DOHH2 (cell line): ENCODE measurements around the gene SAG.
A peak's percentile ranks its signal among the peaks of the same experiment; 100 is the strongest.

Experiments used
- H3F3A ChIP-seq: fragments of 200-600 bp; sonication (generic), shearing (Covaris generic); 2 replicates; pipeline ENCODE4 v1.6.0; 2016; ENCODE audit warnings: antibody characterized with exemption, mild to moderate bottlenecking; ENCODE audit not compliant: control insufficient read depth, insufficient read depth
- H3K27ac ChIP-seq: fragments of 200-600 bp; sonication (generic); 2 replicates; pipeline ENCODE4 v1.5.1; 2014; ENCODE audit warnings: low read depth, mild to moderate bottlenecking, low read length, moderate library complexity
- H3K27me3 ChIP-seq: fragments of 200-600 bp; sonication (generic); 2 replicates; pipeline ENCODE4 v1.6.1; 2014; ENCODE audit warnings: mild to moderate bottlenecking, low read length, mixed read lengths; ENCODE audit not compliant: control insufficient read depth
- H3K36me3 ChIP-seq: fragments of 200-600 bp; sonication (generic); 2 replicates; pipeline ENCODE4 v1.6.1; 2014; ENCODE audit warnings: mild to moderate bottlenecking, low read length, moderate library complexity, mixed read lengths; ENCODE audit not compliant: control insufficient read depth
- H3K4me1 ChIP-seq: fragments of 200-600 bp; sonication (generic); 2 replicates; pipeline ENCODE4 v1.6.1; 2014; ENCODE audit warnings: mild to moderate bottlenecking, low read length, mixed read lengths; ENCODE audit not compliant: control insufficient read depth
- H3K4me2 ChIP-seq: fragments of 200-600 bp; sonication (generic); 2 replicates; pipeline ENCODE4 v1.6.0; 2014; ENCODE audit warnings: mild to moderate bottlenecking, low read length, moderate library complexity
- H3K4me3 ChIP-seq: fragments of 200-600 bp; sonication (generic); 2 replicates; pipeline ENCODE4 v1.5.1; 2014; ENCODE audit warnings: mild to moderate bottlenecking, low read length, mixed read lengths
- H3K79me2 ChIP-seq: fragments of 200-600 bp; sonication (generic); 2 replicates; pipeline ENCODE4 v1.6.1; 2014; ENCODE audit warnings: mild to moderate bottlenecking, low read length, mixed read lengths; ENCODE audit not compliant: control insufficient read depth
- H3K9me2 ChIP-seq: fragments of 200-600 bp; sonication (generic); replicated peaks from 2 replicates; pipeline ENCODE4 v1.6.1; 2014; ENCODE audit warnings: mild to moderate bottlenecking, low read length, mixed read lengths; ENCODE audit not compliant: control insufficient read depth
- H3K9me3 ChIP-seq: fragments of 200-600 bp; sonication (generic); 2 replicates; pipeline ENCODE4 v1.6.1; 2014; ENCODE audit warnings: antibody characterized with exemption, low read length, mixed read lengths; ENCODE audit not compliant: control insufficient read depth, insufficient read depth
- H4K20me1 ChIP-seq: fragments of 200-600 bp; sonication (generic); 2 replicates; pipeline ENCODE4 v1.6.0; 2014; ENCODE audit warnings: low read depth, mild to moderate bottlenecking, antibody characterized with exemption, low read length, moderate library complexity; ENCODE audit not compliant: control insufficient read depth, insufficient read depth
- EZH2phosphoT487 ChIP-seq: fragments of 200-600 bp; sonication (generic); IDR thresholded peaks from 2 replicates; pipeline ENCODE4 v1.6.1; 2017; ENCODE audit warnings: borderline replicate concordance, mild to moderate bottlenecking, antibody characterized with exemption, low read length, moderate library complexity, mixed read lengths
- TF ChIP-seq, protein P1 (sequence below): fragments of 200-600 bp; sonication (generic); IDR thresholded peaks from one replicate; pipeline ENCODE4 v1.5.1; 2014; ENCODE audit warnings: antibody characterized with exemption, mild to moderate bottlenecking, low read depth, low read length; ENCODE audit not compliant: poor library complexity, severe bottlenecking

SAG gene

DNA sequence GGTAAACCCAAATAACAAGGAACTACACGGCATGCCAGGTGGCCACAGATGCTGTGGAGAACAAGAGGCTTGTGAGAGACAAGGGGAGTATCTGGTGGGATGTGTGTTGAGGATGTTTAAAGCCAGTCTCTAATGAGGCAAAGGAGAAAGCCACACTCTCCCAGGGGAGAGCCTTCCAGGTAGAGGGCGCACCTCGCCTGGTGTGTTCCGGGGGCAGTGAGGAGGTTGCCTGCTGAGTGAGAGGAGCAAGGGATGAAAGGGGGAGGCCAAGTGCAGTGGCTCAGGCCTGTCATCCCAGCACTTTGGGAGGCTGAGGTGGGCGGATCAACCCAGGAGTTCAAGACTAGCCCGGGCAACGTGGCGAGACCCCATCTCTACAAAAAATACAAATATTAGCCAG lies 16.2 kb downstream of the SAG start:
- Histone ChIP-seq H3F3A (no peaks in the 10 kb centered on the region), H4K20me1 (no peaks in the 10 kb centered on the region), H3K36me3 (no peaks in the 10 kb centered on the region), H3K27ac (no peak overlapping the region), H3K27me3 (peaks cover 13% of the 10 kb centered on the region), H3K4me2 (no peak overlapping the region), H3K9me3 (no peaks in the 10 kb centered on the region), H3K9me2 (no peaks in the 10 kb centered on the region), H3K79me2 (no peaks in the 10 kb centered on the region), H3K4me3 (no peak overlapping the region), H3K4me1 (peaks cover 18% of the 10 kb centered on the region)
- TF ChIP-seq EZH2phosphoT487: no peak
- TF ChIP-seq, protein P1, sequence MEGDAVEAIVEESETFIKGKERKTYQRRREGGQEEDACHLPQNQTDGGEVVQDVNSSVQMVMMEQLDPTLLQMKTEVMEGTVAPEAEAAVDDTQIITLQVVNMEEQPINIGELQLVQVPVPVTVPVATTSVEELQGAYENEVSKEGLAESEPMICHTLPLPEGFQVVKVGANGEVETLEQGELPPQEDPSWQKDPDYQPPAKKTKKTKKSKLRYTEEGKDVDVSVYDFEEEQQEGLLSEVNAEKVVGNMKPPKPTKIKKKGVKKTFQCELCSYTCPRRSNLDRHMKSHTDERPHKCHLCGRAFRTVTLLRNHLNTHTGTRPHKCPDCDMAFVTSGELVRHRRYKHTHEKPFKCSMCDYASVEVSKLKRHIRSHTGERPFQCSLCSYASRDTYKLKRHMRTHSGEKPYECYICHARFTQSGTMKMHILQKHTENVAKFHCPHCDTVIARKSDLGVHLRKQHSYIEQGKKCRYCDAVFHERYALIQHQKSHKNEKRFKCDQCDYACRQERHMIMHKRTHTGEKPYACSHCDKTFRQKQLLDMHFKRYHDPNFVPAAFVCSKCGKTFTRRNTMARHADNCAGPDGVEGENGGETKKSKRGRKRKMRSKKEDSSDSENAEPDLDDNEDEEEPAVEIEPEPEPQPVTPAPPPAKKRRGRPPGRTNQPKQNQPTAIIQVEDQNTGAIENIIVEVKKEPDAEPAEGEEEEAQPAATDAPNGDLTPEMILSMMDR: peak; percentile 18

DNA sequence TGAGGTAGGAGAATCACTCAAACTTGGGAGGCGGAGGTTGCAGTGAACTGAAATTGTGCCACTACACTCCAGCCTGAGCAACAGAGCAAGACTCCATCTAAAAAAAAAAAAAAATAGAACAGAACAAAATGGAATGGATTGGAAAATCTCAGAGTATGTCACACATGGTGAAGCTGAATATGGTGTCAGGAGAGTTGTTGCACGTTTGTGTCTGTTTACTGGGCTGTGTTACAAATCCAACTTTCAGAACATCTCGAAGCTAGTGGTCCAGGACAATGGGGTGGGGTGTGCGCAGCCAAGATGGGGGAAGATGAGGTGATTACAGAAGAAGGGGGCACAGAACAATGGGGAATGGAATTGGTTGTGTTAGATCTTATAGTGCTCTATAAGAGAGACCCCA lies 17.6 kb downstream of the SAG start:
- H3K9me2 ChIP-seq: no peaks in the 10 kb centered on the region
- no peaks in the 10 kb centered on the region for H3K79me2 ChIP-seq
- H4K20me1 ChIP-seq: no peaks in the 10 kb centered on the region
- H3K4me1 ChIP-seq: peaks cover 21% of the 10 kb centered on the region
- H3K4me2 ChIP-seq: no peak overlapping the region
- no peak for TF ChIP-seq EZH2phosphoT487
- TF ChIP-seq, protein P1: no peak
- no peaks in the 10 kb centered on the region for H3K9me3 ChIP-seq
- no peak overlapping the region for H3K27ac ChIP-seq
- no peaks in the 10 kb centered on the region; the same call in 1 of the 2 replicates for H3F3A ChIP-seq
- no peaks in the 10 kb centered on the region for H3K36me3 ChIP-seq
- peaks cover 13% of the 10 kb centered on the region for H3K27me3 ChIP-seq
- H3K4me3 ChIP-seq: no peak overlapping the region

GRCh38 chr2:233325814-233326213 lies 18.2 kb downstream of the SAG start:
- no peak for TF ChIP-seq EZH2phosphoT487
- TF ChIP-seq, protein P1: no peak
- Histone ChIP-seq H3K4me3 (no peak overlapping the region), H3K27ac (no peak overlapping the region), H3K4me1 (peaks cover 26% of the 10 kb centered on the region), H3K9me3 (no peaks in the 10 kb centered on the region), H3K79me2 (no peaks in the 10 kb centered on the region), H3K36me3 (no peaks in the 10 kb centered on the region), H3K4me2 (no peak overlapping the region), H3K27me3 (peaks cover 13% of the 10 kb centered on the region), H4K20me1 (no peaks in the 10 kb centered on the region), H3F3A (no peaks in the 10 kb centered on the region; the same call in 1 of the 2 replicates), H3K9me2 (no peaks in the 10 kb centered on the region)
